Activated CD8-positive, alpha-beta memory T cell treated with anti-CD3 and anti-CD28 coated beads, Interleukin-2, amount 50 U/mL, for 4 hours (primary cell): ENCODE data around the gene ATMIN.
A peak's percentile ranks its signal among the peaks of the same experiment; 100 is the strongest.

Experiments
- DNase-seq: peaks from one replicate; pipeline ENCODE4 v3.0.0-alpha.2; 2020

The ATMIN gene, protein sequence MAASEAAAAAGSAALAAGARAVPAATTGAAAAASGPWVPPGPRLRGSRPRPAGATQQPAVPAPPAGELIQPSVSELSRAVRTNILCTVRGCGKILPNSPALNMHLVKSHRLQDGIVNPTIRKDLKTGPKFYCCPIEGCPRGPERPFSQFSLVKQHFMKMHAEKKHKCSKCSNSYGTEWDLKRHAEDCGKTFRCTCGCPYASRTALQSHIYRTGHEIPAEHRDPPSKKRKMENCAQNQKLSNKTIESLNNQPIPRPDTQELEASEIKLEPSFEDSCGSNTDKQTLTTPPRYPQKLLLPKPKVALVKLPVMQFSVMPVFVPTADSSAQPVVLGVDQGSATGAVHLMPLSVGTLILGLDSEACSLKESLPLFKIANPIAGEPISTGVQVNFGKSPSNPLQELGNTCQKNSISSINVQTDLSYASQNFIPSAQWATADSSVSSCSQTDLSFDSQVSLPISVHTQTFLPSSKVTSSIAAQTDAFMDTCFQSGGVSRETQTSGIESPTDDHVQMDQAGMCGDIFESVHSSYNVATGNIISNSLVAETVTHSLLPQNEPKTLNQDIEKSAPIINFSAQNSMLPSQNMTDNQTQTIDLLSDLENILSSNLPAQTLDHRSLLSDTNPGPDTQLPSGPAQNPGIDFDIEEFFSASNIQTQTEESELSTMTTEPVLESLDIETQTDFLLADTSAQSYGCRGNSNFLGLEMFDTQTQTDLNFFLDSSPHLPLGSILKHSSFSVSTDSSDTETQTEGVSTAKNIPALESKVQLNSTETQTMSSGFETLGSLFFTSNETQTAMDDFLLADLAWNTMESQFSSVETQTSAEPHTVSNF

DNA sequence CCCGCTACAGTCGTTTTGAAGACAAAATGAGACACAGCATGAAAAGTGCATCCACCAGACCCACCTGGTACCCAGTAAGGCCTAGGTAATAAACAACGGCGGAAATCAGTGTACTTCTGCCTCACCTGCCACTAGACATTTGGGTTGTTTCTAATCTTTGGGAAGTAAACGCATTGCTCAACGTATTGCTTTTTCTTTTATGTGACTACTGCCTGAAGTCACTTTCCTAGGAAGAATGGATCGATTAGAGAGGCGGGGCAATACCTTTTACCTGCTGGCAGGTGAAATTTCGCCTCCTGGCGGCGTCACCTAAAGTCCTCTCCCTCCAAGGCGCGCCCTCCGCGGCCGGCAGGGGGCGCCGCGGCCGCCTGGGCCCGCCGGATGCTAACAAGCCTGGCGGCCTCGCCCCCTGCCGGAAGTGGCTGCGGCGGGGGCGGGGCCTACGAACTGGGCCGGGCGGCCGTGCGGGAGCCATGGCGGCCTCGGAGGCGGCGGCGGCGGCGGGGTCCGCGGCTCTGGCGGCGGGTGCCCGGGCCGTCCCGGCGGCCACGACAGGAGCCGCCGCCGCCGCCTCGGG, at the start of gene ATMIN:
ATMIN (plus strand) TSS at position 445 of the 577 bp plus-strand sequence; CDS start at position 474, 29 bp downstream.
- DNase-seq, result peak; percentile 90

DNA sequence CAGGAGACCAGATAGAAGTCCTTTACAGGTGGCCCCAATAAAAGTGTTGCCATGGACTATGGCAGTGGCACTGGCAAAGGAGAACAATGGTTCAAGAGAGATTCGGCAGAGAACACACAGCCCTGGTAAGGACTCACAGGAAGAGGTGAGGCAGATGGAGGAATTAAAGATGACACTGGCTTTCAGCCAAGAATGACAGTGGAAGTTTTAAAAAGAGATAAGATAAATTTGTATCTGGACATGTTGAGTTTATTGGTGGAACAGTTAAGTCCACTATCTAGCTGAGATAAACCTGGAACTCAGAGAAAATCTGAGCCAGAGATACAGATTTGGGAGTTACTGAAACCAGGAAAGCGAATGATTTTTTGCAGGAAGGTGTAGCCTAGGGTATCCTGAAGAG, 49.1 kb upstream of the ATMIN start:
- no peak for DNase-seq

DNA sequence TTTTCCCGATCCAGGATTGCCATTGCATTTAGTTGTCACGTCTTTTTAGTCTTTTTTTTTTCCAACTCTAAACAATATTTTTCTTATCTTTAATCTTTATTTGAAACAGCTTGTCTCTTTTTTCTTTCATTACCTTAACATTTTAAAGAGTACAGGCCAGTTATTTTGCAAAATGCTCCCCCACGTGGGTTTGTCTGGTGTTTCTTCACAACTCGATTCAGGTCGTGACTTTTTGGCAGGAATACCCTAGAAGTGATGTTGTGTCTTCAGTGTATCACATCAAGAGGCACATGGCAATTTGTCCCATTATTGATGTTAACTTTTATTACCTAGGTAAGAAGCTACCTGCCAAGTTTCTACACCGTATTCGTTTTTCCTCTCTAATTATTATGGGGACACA, 46.9 kb upstream of the ATMIN start:
- no peak for DNase-seq

DNA sequence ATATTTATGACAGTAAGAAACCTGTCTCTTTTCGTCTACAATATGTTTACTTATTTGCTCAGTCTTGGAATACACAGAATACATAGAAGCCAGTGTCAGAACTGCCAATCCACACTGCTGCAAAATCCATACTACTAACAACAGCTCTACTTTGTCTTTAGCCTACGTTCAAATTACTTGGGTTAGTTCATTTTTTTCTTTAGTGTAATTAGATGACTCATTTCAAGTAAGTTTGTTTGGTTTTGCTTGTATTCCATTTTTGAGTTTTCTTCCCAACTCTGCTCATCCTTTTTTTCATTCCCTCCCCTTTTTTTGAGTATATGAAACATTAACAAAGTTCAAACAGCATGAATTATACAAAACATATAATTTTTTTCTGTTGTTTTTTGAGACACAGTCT, 45.8 kb upstream of the ATMIN start:
- no peak for DNase-seq

DNA sequence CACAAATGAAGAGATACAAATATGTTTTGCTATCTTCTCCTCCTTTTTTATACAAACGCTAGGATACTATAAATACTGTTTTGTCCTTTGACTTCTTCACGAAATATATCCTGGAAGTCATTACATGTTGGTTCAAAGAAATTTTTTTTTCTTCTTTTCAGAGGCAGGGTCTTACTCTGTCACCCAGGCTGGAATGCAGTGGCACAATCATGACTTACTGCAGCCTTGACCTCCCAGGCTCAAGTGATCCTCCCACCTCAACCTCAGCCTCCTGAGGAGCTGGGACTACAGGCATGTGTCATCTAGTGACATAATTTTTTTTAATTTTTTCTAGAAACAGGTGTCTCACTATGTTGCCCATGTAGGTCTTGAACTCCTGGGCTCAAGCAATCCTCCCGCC, 45.1 kb upstream of the ATMIN start:
- no peak for DNase-seq

DNA sequence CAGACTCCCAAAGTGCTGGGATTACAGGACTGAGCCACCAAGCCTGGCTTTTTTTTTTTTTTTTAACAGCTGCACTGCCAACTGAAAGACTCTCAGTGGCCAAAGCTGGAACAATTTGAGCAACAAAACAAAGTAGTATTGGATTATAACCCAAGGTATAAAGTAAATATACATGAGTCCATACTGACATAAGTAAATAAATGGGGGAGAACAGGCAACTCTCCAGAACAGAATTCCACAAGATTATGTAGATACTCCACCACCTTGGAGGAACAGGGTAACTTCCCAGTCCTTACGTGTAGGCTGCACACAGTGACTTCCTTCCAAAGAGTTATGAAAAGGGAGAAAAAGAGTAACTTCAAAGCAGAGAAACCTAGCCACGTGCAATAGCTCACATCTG, 44.7 kb upstream of the ATMIN start:
- no peak for DNase-seq

DNA sequence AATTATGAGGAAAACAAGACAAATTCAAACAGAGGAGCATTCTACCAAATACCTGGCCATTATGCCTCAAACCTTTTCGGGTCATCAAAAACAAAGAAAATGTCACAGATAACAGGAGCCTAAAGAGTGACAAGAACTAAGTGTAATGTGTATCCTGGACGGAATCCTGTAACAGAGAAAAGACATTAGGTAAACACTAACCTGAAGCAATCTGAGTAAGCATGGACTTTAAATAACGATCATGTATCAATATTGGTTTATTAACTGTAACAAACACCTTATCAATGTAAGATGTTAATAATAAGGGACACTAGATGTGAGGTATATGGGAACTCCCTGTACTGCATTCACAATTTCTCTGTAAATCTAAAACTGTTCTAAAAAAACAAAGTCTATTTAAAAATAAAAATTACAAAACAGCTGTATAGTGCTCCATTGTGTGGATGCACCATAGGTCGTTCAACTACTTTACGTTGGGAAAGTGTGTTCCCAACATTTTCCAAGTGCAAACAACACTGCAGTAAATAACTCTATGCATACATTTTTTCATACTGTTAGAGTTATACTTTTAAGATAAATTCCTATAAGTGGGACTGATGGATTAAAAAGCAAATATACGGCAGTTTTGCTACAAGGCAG, 43.7 kb upstream of the ATMIN start:
- no peak for DNase-seq

DNA sequence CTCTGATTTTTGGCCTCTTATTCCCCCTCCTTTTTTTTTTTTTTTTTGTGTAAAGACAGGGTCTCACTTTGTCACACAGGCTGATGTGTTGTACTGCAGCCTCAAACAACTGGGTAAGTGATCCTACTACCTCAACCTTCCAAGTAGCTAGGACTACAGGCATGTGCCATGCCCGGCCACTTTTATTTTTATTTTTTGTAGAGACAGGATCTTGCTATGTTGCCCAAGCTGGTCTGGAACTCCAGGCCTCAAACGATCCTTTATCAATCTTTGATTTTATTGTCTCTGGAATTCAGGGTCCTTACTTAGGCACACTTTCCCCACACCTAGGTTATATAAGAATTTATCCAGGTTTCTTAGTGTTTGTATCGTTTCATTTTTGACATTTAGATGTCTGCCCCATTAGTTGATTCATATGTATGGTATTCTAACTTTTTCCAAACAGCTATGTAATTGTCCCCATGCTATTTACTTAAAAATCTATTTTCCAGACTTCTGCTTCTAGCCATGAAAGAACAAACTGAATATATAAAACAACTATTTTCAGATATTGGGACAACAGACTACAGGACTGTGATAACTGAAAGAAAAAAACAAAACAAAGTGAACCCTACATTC, 42.9 kb upstream of the ATMIN start:
- DNase-seq, result no peak

DNA sequence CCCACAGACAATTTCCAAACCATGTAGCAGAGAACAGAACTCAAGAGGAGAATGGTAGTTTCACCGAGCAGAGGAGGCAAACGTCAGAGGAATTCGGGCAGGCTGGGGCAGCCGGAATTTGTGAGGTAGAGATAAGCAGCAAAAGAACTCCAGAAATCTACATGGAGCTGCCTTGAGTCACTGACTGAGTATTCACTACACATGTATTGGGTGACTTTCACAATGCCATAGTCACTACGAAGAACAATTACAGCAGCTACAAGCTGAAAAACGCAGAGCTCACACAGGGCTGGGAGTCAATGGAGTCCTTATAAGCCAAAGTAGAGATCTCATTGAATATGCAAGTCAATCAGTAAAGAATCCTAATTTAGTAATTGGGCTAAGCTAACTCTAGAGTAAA, 42.3 kb upstream of the ATMIN start:
- no peak for DNase-seq

DNA sequence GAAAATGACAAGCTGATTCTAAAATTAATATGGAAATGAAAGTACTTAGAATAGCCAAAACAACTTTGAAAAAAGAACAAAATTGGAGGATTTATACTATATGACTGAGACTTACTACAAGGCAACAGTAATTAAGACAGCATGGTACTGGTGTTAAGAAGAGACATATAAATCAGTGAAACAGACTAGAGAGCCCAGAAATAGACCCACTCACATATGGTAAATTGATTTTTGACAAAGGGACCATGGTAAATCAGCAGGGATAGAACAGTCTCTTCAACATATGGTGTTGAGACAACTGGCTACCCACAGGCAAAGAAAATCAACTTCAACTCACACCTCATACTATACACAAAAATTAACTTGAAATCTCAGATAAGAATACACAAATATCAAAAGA, 41.8 kb upstream of the ATMIN start:
- DNase-seq, result no peak

DNA sequence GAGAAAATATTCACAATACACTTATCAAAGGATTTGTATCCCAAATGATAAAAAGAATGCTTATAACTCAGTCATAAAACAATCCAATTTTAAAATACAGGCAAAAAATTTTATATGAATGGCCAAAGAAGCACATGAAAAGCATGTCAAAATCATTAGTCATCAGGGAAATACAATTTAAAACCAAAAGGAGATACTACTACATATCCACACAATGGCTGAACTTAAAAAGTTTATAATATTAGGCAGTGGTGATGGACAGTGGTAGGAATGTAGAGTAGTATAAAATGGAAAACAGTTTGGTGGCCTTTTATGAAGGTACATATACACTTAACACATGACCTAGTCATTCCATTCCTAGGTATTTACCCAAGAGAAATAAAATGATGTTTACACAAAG, 41.2 kb upstream of the ATMIN start:
- no peak for DNase-seq

DNA sequence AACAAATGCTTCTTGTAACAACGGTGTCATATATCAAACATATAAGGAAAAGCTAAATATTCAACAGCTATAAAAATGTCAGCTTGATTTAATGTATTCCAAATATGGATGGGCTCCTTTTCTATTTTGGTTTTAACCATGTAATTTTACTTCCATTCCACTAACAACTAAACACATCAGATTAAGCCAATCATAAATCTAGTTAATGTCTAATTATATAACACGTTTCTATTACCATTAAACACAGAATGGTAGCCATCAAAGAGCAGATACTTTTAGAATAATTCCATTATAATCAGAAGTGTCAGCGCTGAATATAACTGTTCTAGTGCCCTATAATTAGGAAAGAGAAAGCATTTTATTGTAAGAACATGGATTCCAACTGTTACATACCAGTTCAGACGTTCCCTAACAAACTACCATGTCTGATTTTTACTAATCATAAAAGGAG, 38.9 kb upstream of the ATMIN start:
- no peak for DNase-seq

DNA sequence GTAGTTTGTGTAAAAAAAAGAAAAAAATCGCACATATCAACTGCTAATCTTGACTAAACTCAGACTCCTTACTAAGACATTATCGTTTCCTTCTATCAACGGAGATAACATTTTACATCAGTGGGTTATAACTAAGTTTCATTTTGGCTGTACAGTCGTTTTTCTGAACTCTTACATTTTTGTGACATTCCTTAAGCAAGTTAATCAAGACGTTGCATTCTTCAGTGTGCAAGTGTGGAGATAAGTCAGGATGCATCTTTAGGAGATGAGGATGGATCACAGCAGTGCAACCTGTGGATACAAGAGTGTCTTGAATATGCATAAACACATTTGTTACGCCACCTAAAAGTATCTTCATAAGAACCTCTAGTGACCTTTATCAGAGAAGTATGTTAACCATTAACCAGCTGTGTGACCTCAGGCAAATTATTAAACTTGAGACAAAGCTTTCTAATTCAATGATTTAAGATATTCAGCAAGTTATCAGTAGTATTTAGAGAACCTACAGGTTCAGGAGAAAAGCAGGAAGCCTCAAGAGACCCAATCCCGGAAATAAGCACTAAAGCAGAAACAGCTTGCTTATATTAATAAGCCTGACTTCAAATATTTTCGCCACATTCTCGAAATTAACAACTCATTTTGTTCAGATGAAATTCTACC, 38.4 kb upstream of the ATMIN start:
- no peak for DNase-seq

DNA sequence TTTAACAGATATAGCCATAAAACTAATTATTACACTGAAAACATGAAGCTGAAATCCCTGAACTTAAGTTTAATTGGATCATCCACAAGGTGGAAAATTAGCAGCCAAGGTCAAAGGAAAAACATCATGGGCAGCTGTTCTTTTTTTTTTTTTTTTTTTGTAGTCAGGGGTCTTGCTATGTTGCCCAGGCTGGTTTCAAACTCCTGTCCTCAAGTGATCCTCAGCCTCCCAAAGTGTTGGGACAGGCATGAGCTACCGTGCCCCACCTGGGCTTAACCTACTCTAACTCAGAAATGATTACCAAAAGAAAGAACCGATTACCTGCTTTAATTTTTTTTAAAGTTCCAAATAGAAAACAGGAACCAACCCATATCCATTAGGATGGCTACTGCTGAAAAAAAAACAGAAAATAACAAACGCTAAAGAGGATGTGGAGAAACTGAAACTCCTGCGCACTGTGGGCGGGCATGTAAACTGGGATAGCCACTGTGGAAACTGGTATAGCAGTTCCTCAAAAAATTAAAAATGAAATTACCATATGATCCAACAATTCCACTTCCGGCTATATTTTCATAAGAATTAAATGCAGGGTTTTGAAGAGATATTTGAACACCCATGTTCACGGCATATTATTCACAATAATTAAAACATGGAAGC, 37.5 kb upstream of the ATMIN start:
- no peak for DNase-seq

DNA sequence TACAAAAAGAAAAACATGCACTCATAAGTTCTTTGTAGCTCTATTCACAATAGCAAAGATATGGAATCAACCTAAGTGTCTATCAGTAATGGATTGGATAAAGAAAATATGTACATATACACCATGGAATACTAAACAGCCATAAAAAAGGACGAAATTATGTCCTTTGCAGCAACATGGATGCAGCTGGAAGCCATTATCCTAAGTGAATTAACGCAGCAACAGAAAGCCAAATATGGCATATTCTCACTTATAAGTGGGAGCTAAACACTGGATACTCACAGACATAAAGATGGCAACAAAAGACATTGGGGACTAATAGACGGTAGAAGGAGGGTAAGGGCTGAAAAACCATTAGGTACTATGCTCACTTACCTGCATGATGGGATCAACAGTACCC, 34.8 kb upstream of the ATMIN start:
- no peak for DNase-seq

DNA sequence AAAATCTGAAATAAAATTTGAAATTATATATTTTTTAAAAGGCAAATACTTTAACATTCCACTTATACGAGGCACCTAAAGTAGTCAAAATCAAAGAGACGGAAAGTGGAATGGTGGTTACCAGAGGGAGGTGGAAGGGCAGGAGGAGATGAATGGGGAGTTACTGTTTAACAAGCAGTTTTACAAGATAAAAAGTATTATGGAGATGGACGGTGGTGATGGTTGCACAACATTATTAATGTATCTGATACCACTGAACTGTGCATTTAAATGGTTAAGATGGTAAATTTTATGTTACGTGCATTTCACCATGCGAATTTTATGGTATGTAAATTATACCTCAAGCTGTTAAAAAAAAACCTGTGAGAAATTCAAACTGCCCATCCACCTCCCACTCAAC, 34.3 kb upstream of the ATMIN start:
- DNase-seq, result no peak

DNA sequence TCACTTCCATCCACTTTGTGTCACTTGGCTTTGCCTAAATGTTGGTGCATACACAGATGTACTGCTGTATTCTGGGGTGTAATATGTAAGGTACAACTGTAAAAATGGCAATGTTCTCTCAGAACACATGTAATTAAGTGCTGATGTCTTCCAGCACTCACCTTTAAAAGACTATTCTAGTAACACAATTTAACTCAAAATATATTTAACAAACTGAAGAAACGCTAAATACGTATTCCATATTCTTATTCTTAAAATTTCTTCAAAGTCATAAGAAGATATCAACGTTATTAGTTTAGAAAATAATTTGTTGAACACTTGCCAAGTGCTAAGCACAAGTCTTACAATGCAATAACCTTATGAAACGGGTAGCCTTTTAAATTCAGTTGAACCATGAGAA, 32.6 kb upstream of the ATMIN start:
- DNase-seq, result no peak

DNA sequence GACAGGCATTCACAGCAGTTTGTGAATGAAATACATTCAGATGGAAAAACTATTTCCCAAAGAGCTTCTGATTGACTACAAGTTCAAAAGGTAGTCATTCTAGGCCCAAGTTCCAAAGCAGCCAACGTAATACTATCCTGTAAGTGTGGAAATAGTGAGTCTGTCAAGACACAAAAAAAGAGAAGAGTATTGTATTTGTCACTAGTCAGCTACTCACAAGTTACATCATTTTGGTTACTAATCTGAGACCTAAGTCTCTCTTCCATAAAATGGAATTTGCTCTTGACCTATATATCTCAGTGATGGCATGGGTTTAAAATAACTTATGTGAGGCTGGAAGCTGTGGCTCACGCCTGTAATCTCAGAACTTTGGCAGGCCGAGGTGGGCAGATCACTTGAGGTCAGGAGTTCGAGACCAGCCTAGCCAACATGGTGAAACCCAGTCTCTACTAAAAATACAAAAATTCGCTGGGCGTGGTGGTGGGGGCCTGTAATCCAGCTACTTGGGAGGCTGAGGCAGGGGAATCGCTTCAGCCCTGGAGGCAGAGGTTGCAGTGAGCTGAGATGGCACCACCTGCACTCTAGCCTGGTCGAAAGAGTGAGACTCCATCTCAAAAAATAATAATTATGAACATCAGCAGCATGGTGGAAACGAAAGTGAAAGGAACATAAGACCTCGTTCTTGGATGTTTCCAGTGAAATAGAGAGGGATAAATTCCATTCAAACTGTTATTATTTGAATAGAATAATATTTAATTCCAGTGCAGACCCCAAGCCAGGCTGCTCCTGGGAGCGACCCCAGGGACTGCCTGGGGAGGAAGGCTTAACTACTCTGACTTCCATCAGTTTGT, 31.8 kb upstream of the ATMIN start:
- no peak for DNase-seq

DNA sequence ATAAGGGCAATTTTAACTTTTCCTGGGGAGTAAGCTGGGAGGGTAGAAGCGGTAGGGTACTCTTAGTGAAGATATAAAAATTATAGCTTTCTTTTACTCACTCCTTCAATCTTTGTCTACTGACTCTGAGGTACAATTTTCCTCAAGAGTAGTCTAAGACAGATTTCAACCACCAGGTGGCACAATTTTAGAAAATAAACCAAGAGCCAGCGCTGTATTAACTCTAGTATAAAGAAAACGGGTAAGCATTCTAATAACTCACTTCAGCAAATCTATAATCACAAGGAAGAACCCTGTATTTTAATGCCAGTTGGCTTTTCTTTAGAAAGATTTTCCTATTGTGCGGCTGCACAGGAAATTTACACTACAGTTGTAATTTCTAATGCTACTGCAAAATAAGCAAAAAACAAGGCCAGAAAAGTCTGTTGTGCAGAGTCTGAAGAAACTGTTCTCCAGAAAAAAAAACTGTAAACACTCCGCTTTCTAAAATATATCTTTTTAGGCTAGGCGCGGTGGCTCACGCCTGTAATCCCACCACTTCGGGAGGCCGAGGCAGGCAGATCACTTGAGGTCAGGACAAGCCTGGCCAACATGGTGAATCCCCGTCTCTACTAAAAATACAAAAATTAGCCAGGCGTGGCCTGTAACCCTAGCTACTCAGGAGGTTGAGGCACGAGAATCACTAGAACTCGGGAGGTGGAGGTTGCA, 30.8 kb upstream of the ATMIN start:
- no peak for DNase-seq

DNA sequence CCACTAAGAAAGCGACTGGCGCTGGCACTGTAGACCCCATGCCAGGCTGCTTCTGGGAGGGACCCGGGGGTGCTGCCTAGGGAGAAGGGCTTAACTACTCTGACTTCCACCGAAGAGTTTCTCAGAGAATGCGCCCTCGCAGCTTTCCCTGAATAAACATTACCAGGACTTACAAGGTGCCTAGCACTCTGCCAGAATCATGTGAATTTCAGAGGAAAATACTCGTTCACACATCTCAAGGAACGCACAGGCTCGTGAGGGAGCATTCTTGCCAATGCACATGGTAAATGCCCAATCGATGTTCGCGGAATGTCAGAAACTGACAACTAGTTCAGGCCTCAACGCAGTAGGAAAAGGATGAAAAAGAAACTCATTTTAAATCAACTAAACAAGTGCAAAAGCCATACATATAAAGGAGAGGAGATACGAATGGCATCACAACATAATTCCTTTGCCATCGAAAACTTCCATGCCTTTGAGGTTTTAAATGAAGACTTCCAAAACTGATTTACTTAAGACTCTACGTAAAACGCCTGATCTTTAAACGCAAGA, 30.0 kb upstream of the ATMIN start:
- no peak for DNase-seq
